Measurements from ENCODE around the gene MAP3K20. TPM values are rescaled to one million over a fixed set of nuclear protein-coding genes. Genes with fewer than 3 reads are reported as not detected.

The MAP3K20 gene
- total RNA-seq = 29.0 and 34.1 TPM in 2 replicates

DNA sequence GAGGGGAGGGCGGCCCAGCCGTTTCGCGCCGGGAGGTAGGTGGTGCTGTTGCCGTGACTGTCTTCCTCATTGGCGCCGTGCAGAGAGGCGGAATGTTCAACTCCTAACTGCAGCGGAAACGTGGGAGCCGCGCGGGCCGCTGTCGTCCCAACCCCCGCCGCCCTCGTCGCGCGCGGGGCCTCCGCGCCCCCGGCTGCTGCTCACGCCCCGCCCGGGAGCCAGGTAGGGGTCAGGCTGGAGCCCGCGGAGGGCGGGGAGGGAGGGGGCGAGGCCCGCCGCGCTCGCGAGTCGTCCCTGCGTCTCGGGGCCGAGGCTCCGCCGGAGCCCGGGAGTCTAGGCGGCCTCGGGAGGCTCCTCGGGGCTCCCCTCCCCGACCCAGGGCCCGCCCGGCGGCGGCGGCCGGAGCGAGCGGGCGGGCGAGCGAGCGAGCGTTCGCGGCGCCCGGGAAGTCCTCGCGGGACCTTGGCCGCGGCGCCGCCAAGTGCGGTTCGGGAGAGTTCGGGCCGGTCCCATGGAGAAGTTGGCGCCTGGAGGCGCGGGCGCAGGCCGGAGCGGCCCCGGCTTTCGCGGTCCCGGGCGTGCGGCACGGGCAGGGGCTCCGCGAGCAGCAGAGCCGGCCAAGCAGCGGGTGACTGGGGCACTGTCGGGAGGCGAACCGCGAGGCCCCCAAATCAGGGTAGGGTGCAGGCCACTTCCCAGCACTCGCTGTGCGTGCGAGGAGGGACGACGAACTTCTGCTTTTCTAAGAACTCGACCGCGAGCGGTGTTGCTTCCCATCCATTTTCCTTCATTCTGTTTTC, at the start of gene MAP3K20:
Gene MAP3K20, plus strand, starts transcription at position 66 of the 800 bp plus-strand sequence. CDS start 15,186 bp downstream, outside the sequence.

